Measurements from ENCODE around the gene STUM. TPM values are rescaled to one million over a fixed set of nuclear protein-coding genes. Genes with fewer than 3 reads are reported as not detected.

The STUM gene
- polyA plus RNA-seq, 1 donor (not counting 4 experiments of a cell fraction or from before 2014, with no cell fraction given): 0.01 TPM

DNA sequence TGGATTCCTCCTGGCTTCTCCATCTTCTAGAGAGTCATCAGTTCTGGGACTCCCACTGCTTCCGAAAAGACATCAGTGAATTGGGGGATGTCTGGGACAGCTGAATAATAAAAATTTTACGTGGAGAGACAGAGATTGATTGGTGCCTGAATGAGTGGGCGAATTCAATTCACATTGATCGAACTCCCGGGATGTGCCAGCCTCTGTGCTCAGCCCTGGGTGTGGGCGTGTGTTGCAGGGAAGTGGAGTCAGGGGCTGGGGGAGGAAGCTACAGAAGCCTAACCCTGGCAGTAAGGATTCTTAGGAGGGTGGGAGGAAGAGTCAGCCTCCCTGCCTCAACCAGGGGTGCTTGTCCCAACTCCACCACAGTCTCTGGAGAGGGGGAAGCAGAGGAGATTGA, 18.0 kb upstream of the STUM start:
- no peaks in the 10 kb centered on the region for H3K79me2 ChIP-seq (ENCODE audit: control insufficient read depth, insufficient read depth, low read length)
- no peaks in the 10 kb centered on the region for H3K4me1 ChIP-seq (ENCODE audit: control insufficient read depth, extremely low read depth, insufficient read depth, low read length)
- dilution Hi-C loops (cut with MboI; ENCODE audit: extremely low pct_ligation_motif_present, low sequenced_read_pairs): no loop called here
- H3K27me3 ChIP-seq (ENCODE audit: control insufficient read depth, extremely low read depth, insufficient read depth, low read length): peaks cover 8% of the 10 kb centered on the region
- no peak overlapping the region for H3K4me2 ChIP-seq (ENCODE audit: control insufficient read depth, extremely low read depth, insufficient read depth, low read depth, low read length)
- no peaks in the 10 kb centered on the region for H3K9me1 ChIP-seq (ENCODE audit: control insufficient read depth, extremely low read depth, insufficient read depth, low read length)
- DNase-seq (ENCODE audit: low read depth, low spot score) (no peak), FAIRE-seq (no peak)
- TF ChIP-seq, protein P1, sequence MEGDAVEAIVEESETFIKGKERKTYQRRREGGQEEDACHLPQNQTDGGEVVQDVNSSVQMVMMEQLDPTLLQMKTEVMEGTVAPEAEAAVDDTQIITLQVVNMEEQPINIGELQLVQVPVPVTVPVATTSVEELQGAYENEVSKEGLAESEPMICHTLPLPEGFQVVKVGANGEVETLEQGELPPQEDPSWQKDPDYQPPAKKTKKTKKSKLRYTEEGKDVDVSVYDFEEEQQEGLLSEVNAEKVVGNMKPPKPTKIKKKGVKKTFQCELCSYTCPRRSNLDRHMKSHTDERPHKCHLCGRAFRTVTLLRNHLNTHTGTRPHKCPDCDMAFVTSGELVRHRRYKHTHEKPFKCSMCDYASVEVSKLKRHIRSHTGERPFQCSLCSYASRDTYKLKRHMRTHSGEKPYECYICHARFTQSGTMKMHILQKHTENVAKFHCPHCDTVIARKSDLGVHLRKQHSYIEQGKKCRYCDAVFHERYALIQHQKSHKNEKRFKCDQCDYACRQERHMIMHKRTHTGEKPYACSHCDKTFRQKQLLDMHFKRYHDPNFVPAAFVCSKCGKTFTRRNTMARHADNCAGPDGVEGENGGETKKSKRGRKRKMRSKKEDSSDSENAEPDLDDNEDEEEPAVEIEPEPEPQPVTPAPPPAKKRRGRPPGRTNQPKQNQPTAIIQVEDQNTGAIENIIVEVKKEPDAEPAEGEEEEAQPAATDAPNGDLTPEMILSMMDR (optimal IDR thresholded peaks at IDR 0.05 in 1 of 3, IDR thresholded peaks at IDR 0.05 in 1 of 3, conservative IDR thresholded peaks at IDR 0.05 in 1 of 3; ENCODE audit: extremely low read depth in 1 of 3, insufficient read depth in 2 of 3, low read length in 3 of 3): no peak
- H4K20me1 ChIP-seq (ENCODE audit: control insufficient read depth, extremely low read depth, insufficient read depth, low read length): no peaks in the 10 kb centered on the region
- H3K9ac ChIP-seq (ENCODE audit: control insufficient read depth, extremely low read depth, insufficient read depth, low read length): no peak overlapping the region
- no peak overlapping the region for H2AFZ ChIP-seq (ENCODE audit: control insufficient read depth, low read length)
- H3K4me3 ChIP-seq (ENCODE audit: control insufficient read depth in 2 of 3, extremely low read depth in 1 of 3, insufficient read depth in 2 of 3, low read depth in 1 of 3, low read length in 3 of 3): no peak overlapping the region
- no peaks in the 10 kb centered on the region for H3K36me3 ChIP-seq (ENCODE audit: control insufficient read depth in 2 of 2, extremely low read depth in 1 of 2, insufficient read depth in 2 of 2, low read length in 2 of 2)
- H3K9me3 ChIP-seq (ENCODE audit: control insufficient read depth, low read depth, low read length): no peaks in the 10 kb centered on the region
- H3K27ac ChIP-seq (ENCODE audit: control insufficient read depth, insufficient read depth, low read length): no peak overlapping the region

DNA sequence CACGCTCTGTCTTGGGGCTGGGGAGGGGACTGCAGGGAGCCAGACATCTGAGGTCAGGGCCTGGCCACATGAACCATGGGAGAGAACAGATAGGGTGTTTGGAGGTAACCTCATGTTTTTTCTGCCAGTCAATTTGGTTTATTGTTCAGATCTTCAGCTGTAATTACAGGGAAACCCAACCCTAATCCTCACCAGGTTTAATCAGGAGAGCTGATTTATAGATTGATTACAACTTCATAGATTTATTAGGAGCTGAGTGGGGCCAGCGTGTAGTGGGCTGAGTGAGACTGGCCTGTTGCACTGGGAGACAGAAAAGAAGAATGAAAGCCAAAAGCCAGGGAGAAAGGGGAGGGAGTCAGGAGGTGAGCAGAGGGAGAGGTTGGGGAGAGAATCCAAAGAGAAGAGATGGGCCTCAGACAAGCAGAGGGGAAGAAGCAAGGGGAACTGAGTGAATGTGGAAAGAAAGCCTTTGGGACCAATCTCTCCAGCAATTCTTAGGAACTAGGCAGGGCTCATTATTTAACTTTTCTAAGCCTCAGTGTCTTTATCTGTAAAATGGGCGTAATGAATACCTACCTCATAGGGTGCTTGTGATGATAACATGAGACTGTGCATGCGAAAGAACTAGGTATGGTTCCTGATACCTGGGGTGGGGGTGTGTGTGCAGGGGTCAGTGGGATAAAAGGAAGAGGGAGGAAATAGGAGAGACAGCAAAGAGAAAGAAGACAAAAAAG, 17.0 kb upstream of the STUM start:
- H3K9ac ChIP-seq (ENCODE audit: control insufficient read depth, extremely low read depth, insufficient read depth, low read length): no peak overlapping the region
- no peak overlapping the region for H3K4me3 ChIP-seq (ENCODE audit: control insufficient read depth in 2 of 3, extremely low read depth in 1 of 3, insufficient read depth in 2 of 3, low read depth in 1 of 3, low read length in 3 of 3)
- DNase-seq (ENCODE audit: low read depth, low spot score) (no peak), FAIRE-seq (no peak)
- H3K4me1 ChIP-seq (ENCODE audit: control insufficient read depth, extremely low read depth, insufficient read depth, low read length): no peaks in the 10 kb centered on the region
- no peaks in the 10 kb centered on the region for H3K9me1 ChIP-seq (ENCODE audit: control insufficient read depth, extremely low read depth, insufficient read depth, low read length)
- TF ChIP-seq, protein P1 (optimal IDR thresholded peaks at IDR 0.05 in 1 of 3, IDR thresholded peaks at IDR 0.05 in 1 of 3, conservative IDR thresholded peaks at IDR 0.05 in 1 of 3; ENCODE audit: extremely low read depth in 1 of 3, insufficient read depth in 2 of 3, low read length in 3 of 3): no peak
- no peak for TF ChIP-seq EZH2 (IDR thresholded peaks at IDR 0.05; ENCODE audit: low read length)
- peaks cover 8% of the 10 kb centered on the region for H3K27me3 ChIP-seq (ENCODE audit: control insufficient read depth, extremely low read depth, insufficient read depth, low read length)
- no peaks in the 10 kb centered on the region for H3K79me2 ChIP-seq (ENCODE audit: control insufficient read depth, insufficient read depth, low read length)
- dilution Hi-C loops (cut with MboI; ENCODE audit: extremely low pct_ligation_motif_present, low sequenced_read_pairs): no loop called here
- no peaks in the 10 kb centered on the region for H4K20me1 ChIP-seq (ENCODE audit: control insufficient read depth, extremely low read depth, insufficient read depth, low read length)
- no peaks in the 10 kb centered on the region for H3K9me3 ChIP-seq (ENCODE audit: control insufficient read depth, low read depth, low read length)
- H3K27ac ChIP-seq (ENCODE audit: control insufficient read depth, insufficient read depth, low read length): no peak overlapping the region
- H3K4me2 ChIP-seq (ENCODE audit: control insufficient read depth, extremely low read depth, insufficient read depth, low read depth, low read length): no peak overlapping the region
- no peaks in the 10 kb centered on the region for H3K36me3 ChIP-seq (ENCODE audit: control insufficient read depth in 2 of 2, extremely low read depth in 1 of 2, insufficient read depth in 2 of 2, low read length in 2 of 2)
- H2AFZ ChIP-seq (ENCODE audit: control insufficient read depth, low read length): no peak overlapping the region

Measured in keratinocyte (primary cell).